Prostate gland (tissue), 2 donors: ENCODE results near the gene PPIB.

Experiments used
- CTCF ChIP-seq, 4 experiments: fragments of 200-600 bp in 2 of 4; fragments of 450-650 bp in 2 of 4; sonication (generic) in 2 of 4; IDR thresholded peaks; 1 replicate in 3 of 4; 2 replicates in 1 of 4; pipeline ENCODE4 v1.5.1; 2016 to 2019; ENCODE audit warnings: antibody characterized with exemption in 4 of 4, mild to moderate bottlenecking in 2 of 4, moderate library complexity in 2 of 4
- POLR2A ChIP-seq: fragments of 450-650 bp; IDR thresholded peaks from one replicate; pipeline ENCODE4 v1.6.1; 2016; ENCODE audit warnings: antibody characterized with exemption, mild to moderate bottlenecking

- no peak for TF ChIP-seq CTCF (IDR thresholded peaks at IDR 0.05)
- no peak for TF ChIP-seq POLR2A
Observed at GRCh38 chr15:64132217-64132616, 30.6 kb downstream of the PPIB start.
